ENCODE data around the gene CHD9NB. TPM values are rescaled to one million over a fixed set of nuclear protein-coding genes. Genes with fewer than 3 reads are reported as not detected.

CHD9NB gene
- total RNA-seq, 4 donors from 2014 or later: 1.9 to 3.0 (median 2.1) TPM

GRCh38 chr16:52993179-52993578 is 59.5 kb downstream of the CHD9NB start:
- WGBS, 2 donors: 69 to 74% methylated on average over 3 of the region's 3 CpGs

GRCh38 chr16:52991572-52991971 is 61.1 kb downstream of the CHD9NB start:
- TF ChIP-seq POLR2A (IDR thresholded peaks at IDR 0.05) (no peak), CTCF (IDR thresholded peaks at IDR 0.05) (no peak)
- intact Hi-C loops (cut with DNase I): no loop called here
- H3K4me3 ChIP-seq: no peak overlapping the region
- H3K36me3 ChIP-seq: no peaks in the 10 kb centered on the region
- no peaks in the 10 kb centered on the region for H3K4me1 ChIP-seq
- no peaks in the 10 kb centered on the region for H3K9me3 ChIP-seq
- H3K27ac ChIP-seq: no peak overlapping the region
- 100% methylated on average over 1 of the region's 1 CpG for WGBS, 2 donors
- no peak for DNase-seq
- peaks cover 0 to 3% (median 0%) of the 10 kb centered on the region in 4 donors for H3K27me3 ChIP-seq

More at GRCh38 chr16:52993179-52993578, 59.5 kb downstream of the CHD9NB start:
- TF ChIP-seq CTCF (IDR thresholded peaks at IDR 0.05): no peak
- no peak for TF ChIP-seq POLR2A (IDR thresholded peaks at IDR 0.05)
- Histone ChIP-seq H3K4me1 (no peaks in the 10 kb centered on the region), H3K27me3 (peaks cover 0 to 3% (median 0%) of the 10 kb centered on the region in 4 donors), H3K36me3 (no peaks in the 10 kb centered on the region), H3K9me3 (no peaks in the 10 kb centered on the region), H3K4me3 (no peak overlapping the region), H3K27ac (no peak overlapping the region)
- no peak for DNase-seq
- intact Hi-C loops (cut with DNase I): no loop called here

Other genes starting within 250 kb of the CHD9NB start
- 10 to 100 TPM; 29.0 to 68.5 (median 37.3) TPM for gene CHD9, start 2.1 kb upstream of the CHD9NB start, total RNA-seq